Transverse colon (tissue), 4 donors: Measurements from ENCODE around the gene MAN1C1. TPM values are rescaled to one million over a fixed set of nuclear protein-coding genes. Genes with fewer than 3 reads are reported as not detected.

Source experiments
- DNase-seq: peaks from one replicate; pipeline ENCODE4 v3.0.0-alpha.2; 2019
- H3K27ac ChIP-seq, 4 donors: fragments of 200-600 bp; sonication (generic); 2 replicates each; pipeline ENCODE4 v1.5.1; 2016 to 2018; ENCODE audit warnings: inconsistent platforms in 4 of 4
- H3K27me3 ChIP-seq: fragments of 200-600 bp; sonication (generic); 2 replicates; pipeline ENCODE4 v1.5.1; 2017; ENCODE audit warnings: inconsistent platforms
- H3K36me3 ChIP-seq, 4 donors: fragments of 200-600 bp; sonication (generic); 2 replicates each; pipeline ENCODE4 v1.5.1; 2017 to 2019; ENCODE audit warnings: inconsistent platforms in 4 of 4
- H3K4me1 ChIP-seq, 4 donors: fragments of 200-600 bp; sonication (generic); 2 replicates each; pipeline ENCODE4 v1.5.1; 2017 to 2020; ENCODE audit warnings: inconsistent platforms in 4 of 4
- H3K4me3 ChIP-seq, 4 donors: fragments of 200-600 bp; sonication (generic); 1 replicate in 1 of 4; 2 replicates in 3 of 4; pipeline versions ENCODE4 v1.5.1 to v1.6.1; 2017 to 2019; ENCODE audit warnings: inconsistent platforms in 4 of 4
- H3K9me3 ChIP-seq, 2 donors: fragments of 200-600 bp; sonication (generic); 2 replicates each; pipeline ENCODE4 v1.5.1; 2017 to 2019; ENCODE audit warnings: inconsistent platforms in 2 of 2
- CTCF ChIP-seq, 5 experiments: fragments of 200-600 bp in 3 of 5; fragments of 450-650 bp in 2 of 5; sonication (generic) in 3 of 5; IDR thresholded peaks; 1 replicate in 2 of 5; 2 replicates in 3 of 5; pipeline ENCODE4 v1.5.1; 2016 to 2017; ENCODE audit warnings: antibody characterized with exemption in 5 of 5, inconsistent platforms in 3 of 5, mild to moderate bottlenecking in 2 of 5, moderate library complexity in 1 of 5
- EP300 ChIP-seq: sonication (generic); formaldehyde crosslinking; IDR thresholded peaks from one replicate; pipeline ENCODE4 v1.6.1; 2017; ENCODE audit warnings: antibody characterized with exemption, low read depth
- POLR2A ChIP-seq: fragments of 450-650 bp; IDR thresholded peaks from one replicate; pipeline ENCODE4 v1.6.1; 2016; ENCODE audit warnings: antibody characterized with exemption, mild to moderate bottlenecking, moderate library complexity
- POLR2AphosphoS5 ChIP-seq, 3 donors: sonication (generic); formaldehyde crosslinking; IDR thresholded peaks; one replicate each; pipeline ENCODE4 v1.6.1; 2016; ENCODE audit warnings: antibody characterized with exemption in 3 of 3
- WGBS, 2 donors: methylation state at CpG; one replicate each; pipeline ENCODE4 v1.1.5; 2018; ENCODE audit warnings: low coverage in 1 of 2; 5-methylcytosine and 5-hydroxymethylcytosine counted together
- in situ Hi-C, 4 donors: fragments of 200-750 bp; cut with MboI; loops; one replicate each; pipeline versions ENCODE4 v1.15.0 to v1.15.1; 2017; ENCODE audit warnings: low sequenced_read_pairs in 3 of 4, low pct_ligation_motif_present in 1 of 4, low pct_unique_long_range_greater_than_20kb in 1 of 4
- intact Hi-C: fragments of 100-400 bp; cut with DNase I; formaldehyde crosslinking; loops from one replicate; pipeline ENCODE4 v1.15.1; 2023; ENCODE audit warnings: low total_unique reads
- total RNA-seq, 4 donors: library from RNA; depleted of rRNA; stranded (reverse); fragments of >200 nt; gene quantifications; one replicate each; pipeline ENCODE4 v1.1.0, GENCODE V29; 2016

MAN1C1 gene
- total RNA-seq, 4 donors from 2014 or later: 2.4 to 6.8 (median 4.3) TPM

- no peak overlapping the region for H3K4me3 ChIP-seq
- DNase-seq: peak; percentile 72
- intact Hi-C loops (no loop called here), in situ Hi-C loops (no loop called here)
- H3K36me3 ChIP-seq: no peaks in the 10 kb centered on the region
- H3K4me1 ChIP-seq: peaks cover 3 to 29% (median 13%) of the 10 kb centered on the region in 4 donors
- no peaks in the 10 kb centered on the region for H3K9me3 ChIP-seq
- TF ChIP-seq POLR2AphosphoS5 (IDR thresholded peaks at IDR 0.05) (no peak), EP300 (no peak), CTCF (IDR thresholded peaks at IDR 0.05) (peak; percentile 70 to 84 (median 74)), POLR2A (no peak)
- 37% methylated on average over 18 of the region's 18 CpGs; no CpG with 5 or more reads in 1 of the 2 donors for WGBS, 2 donors
- no peaks in the 10 kb centered on the region for H3K27me3 ChIP-seq
- peak overlapping the region in 1 of 4 donors; percentile 7 for H3K27ac ChIP-seq
Observed at GRCh38 chr1:25572708-25573590, 43.6 kb upstream of the MAN1C1 start.

GRCh38 chr1:25573591-25573930 lies 43.0 kb upstream of the MAN1C1 start:
- no peaks in the 10 kb centered on the region for H3K9me3 ChIP-seq
- peak overlapping the region in 1 of 4 donors; percentile 26 for H3K27ac ChIP-seq
- H3K4me3 ChIP-seq: no peak overlapping the region
- peak; percentile 39 for DNase-seq
- H3K36me3 ChIP-seq: no peaks in the 10 kb centered on the region
- no peaks in the 10 kb centered on the region for H3K27me3 ChIP-seq
- in situ Hi-C loops: no loop called here
- intact Hi-C loops: no loop called here
- H3K4me1 ChIP-seq: peaks cover 0 to 23% (median 12%) of the 10 kb centered on the region in 4 donors
- WGBS, 2 donors: 59 to 81% methylated on average over 5 to 9 of the region's 9 CpGs
- TF ChIP-seq POLR2AphosphoS5 (IDR thresholded peaks at IDR 0.05) (peak in 1 of 3 donors; percentile 3), CTCF (IDR thresholded peaks at IDR 0.05) (no peak), EP300 (no peak), POLR2A (no peak)

DNA sequence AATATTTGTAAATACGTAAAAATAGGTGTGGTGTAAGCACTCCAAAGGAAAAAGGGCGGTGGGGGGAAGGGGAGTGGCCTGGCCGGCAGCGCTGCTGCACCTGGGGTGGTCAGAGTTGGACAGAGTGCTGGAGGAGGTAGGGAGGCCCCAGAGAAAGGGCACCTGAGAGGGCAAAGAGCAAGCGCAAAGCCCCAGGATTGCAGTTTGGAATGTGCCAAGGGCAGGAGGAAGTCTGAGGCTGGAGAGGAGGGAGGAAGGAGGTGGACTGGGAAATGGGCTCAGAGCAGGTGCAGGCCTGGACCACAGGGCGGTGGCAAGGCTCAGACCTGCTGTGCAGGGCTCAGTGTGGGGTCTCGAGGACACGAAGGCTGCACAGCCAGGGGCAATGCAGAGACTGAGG lies 42.6 kb upstream of the MAN1C1 start:
- Histone ChIP-seq H3K27me3 (no peaks in the 10 kb centered on the region), H3K27ac (peak overlapping the region in 1 of 4 donors; percentile 26), H3K9me3 (no peaks in the 10 kb centered on the region), H3K4me3 (no peak overlapping the region), H3K36me3 (no peaks in the 10 kb centered on the region), H3K4me1 (peaks cover 0 to 19% (median 10%) of the 10 kb centered on the region in 4 donors)
- no peak for TF ChIP-seq CTCF (IDR thresholded peaks at IDR 0.05)
- no peak for TF ChIP-seq EP300
- TF ChIP-seq POLR2AphosphoS5 (IDR thresholded peaks at IDR 0.05): no peak
- no peak for TF ChIP-seq POLR2A
- 52 to 64% methylated on average over 5 to 8 of the region's 8 CpGs for WGBS, 2 donors
- no peak for DNase-seq
- in situ Hi-C loops: no loop called here
- intact Hi-C loops: no loop called here

DNA sequence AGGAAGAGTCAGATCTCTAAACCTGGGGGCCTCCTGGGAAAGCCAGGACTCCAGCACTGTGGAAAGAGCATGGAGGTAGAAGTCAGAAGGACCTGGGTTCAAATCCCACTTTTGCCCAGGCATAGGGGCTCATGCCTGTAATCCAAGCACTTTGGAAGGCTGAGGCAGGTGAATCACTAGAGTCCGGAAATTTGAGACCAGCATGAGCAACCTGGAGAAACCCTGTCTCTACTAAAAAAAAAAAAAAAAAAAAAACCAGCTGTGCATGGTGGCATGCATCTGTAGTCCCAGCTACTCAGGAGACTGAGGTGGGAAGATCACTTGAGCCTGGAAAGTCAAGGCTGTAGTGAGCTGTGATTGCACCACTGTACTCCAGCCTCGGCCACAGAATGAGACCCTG lies 41.4 kb upstream of the MAN1C1 start:
- Histone ChIP-seq H3K36me3 (no peaks in the 10 kb centered on the region), H3K27me3 (no peaks in the 10 kb centered on the region), H3K27ac (no peak overlapping the region), H3K4me1 (peaks cover 0 to 15% (median 9%) of the 10 kb centered on the region in 4 donors), H3K9me3 (no peaks in the 10 kb centered on the region), H3K4me3 (no peak overlapping the region)
- in situ Hi-C loops: no loop called here
- intact Hi-C loops: no loop called here
- no peak for DNase-seq
- WGBS, 2 donors: 89 to 91% methylated on average over 1 to 2 of the region's 2 CpGs
- TF ChIP-seq EP300 (no peak), CTCF (IDR thresholded peaks at IDR 0.05) (no peak), POLR2AphosphoS5 (IDR thresholded peaks at IDR 0.05) (no peak), POLR2A (no peak)
